GM12878 (cell line): Measurements from ENCODE around the gene SRD5A1. TPM values are rescaled to one million over a fixed set of nuclear protein-coding genes. Genes with fewer than 3 reads are reported as not detected.

Source experiments
- ATAC-seq: fragments of 200-7000 bp; cut with Tn5 transposase; 3 replicates; pipeline ENCODE4 v1.9.1; 2020; ENCODE audit warnings: mild to moderate bottlenecking, moderate library complexity
- BruUV-seq: library from RNA; stranded (reverse); fragments of 400-500 nt; replicated peaks from 2 replicates; lab custom pipeline; 2021; lab: Mats Ljungman, UMichigan
- CTCF ChIA-PET: fragments of 300-600 bp; sonication (Branson Sonifier 250); formaldehyde crosslinking; extraction: SDS; loops from one replicate; lab custom pipeline; 2021; ENCODE audit warnings: inconsistent platforms; lab: Yijun Ruan, JAX
- POLR2A ChIA-PET: fragments of 350-600 bp; formaldehyde crosslinking; extraction: SDS; loops from one replicate; lab custom pipeline; 2021; ENCODE audit warnings: inconsistent platforms; lab: Charles Lee
- RAD21 ChIA-PET: fragments of 300-600 bp; sonication (Branson Sonifier 250); formaldehyde crosslinking; loops from one replicate; lab custom pipeline; 2023; ENCODE audit warnings: antibody characterized with exemption; ENCODE audit not compliant: unreplicated experiment; lab: Charles Lee
- SMC1A ChIA-PET: fragments of 300-600 bp; sonication (Branson Sonifier 250); formaldehyde crosslinking; loops from one replicate; lab custom pipeline; 2023; ENCODE audit not compliant: unreplicated experiment, uncharacterized antibody; lab: Charles Lee
- DNase-seq: peaks from one replicate; pipeline ENCODE4 v3.0.0-alpha.2; 2011; ENCODE audit warnings: low read depth, low spot score
- FAIRE-seq: peaks from 3 replicates; lab custom pipeline; 2011; peaks lifted over from hg19 to GRCh38; lab: Jason Lieb, UNC
- H2AFZ ChIP-seq: 2 replicates; pipeline ENCODE4 v1.6.0; 2011; ENCODE audit warnings: low read depth, low read length, control low read depth; ENCODE audit not compliant: control insufficient read depth
- H3K27ac ChIP-seq: 2 replicates; pipeline ENCODE4 v1.5.1; 2011; ENCODE audit warnings: control low read depth; ENCODE audit not compliant: control insufficient read depth, insufficient read depth
- H3K27me3 ChIP-seq, 2 experiments: replicated peaks in 1 of 2; 2 replicates each; pipeline versions ENCODE4 v1.6.0 to v1.6.1; 2011; ENCODE audit warnings: low read length in 1 of 2; ENCODE audit not compliant: control insufficient read depth in 2 of 2, insufficient read depth in 2 of 2
- H3K36me3 ChIP-seq, 2 experiments: 2 replicates each; pipeline ENCODE4 v1.5.1; 2011; ENCODE audit warnings: low read length in 1 of 2; ENCODE audit not compliant: control insufficient read depth in 2 of 2, insufficient read depth in 2 of 2
- H3K4me1 ChIP-seq: 2 replicates; pipeline ENCODE4 v1.6.1; 2011; ENCODE audit warnings: mild to moderate bottlenecking, low read length, moderate library complexity, mixed read lengths; ENCODE audit not compliant: control insufficient read depth, insufficient read depth
- H3K4me2 ChIP-seq: 2 replicates; pipeline ENCODE4 v1.6.0; 2011; ENCODE audit warnings: control low read depth; ENCODE audit not compliant: control insufficient read depth, insufficient read depth
- H3K4me3 ChIP-seq: fragments of 200-600 bp; sonication (generic); 2 replicates; pipeline ENCODE4 v1.5.1; 2016
- H3K79me2 ChIP-seq: 2 replicates; pipeline ENCODE4 v1.6.0; 2011; ENCODE audit warnings: low read length; ENCODE audit not compliant: control insufficient read depth, insufficient read depth
- H3K9ac ChIP-seq: 2 replicates; pipeline ENCODE4 v1.8.0; 2011; ENCODE audit warnings: low read length, control low read depth, mixed read lengths; ENCODE audit not compliant: control insufficient read depth, insufficient read depth
- H3K9me3 ChIP-seq: replicated peaks from 3 replicates; pipeline ENCODE4 v1.5.1; 2011; ENCODE audit warnings: mild to moderate bottlenecking, low read length; ENCODE audit not compliant: control insufficient read depth, insufficient read depth
- H4K20me1 ChIP-seq: 2 replicates; pipeline ENCODE4 v1.6.0; 2011; ENCODE audit not compliant: control insufficient read depth, insufficient read depth
- BHLHE40 ChIP-seq, 2 experiments: fragments of 450-650 bp in 1 of 2; IDR thresholded peaks; 2 replicates each; pipeline ENCODE4 v1.6.1; 2011 to 2017; ENCODE audit warnings: low read depth in 2 of 2, borderline replicate concordance in 1 of 2, improper control_type of control experiment in 1 of 2, low read length in 1 of 2, mild to moderate bottlenecking in 1 of 2
- CHD2 ChIP-seq: IDR thresholded peaks from 2 replicates; pipeline ENCODE4 v1.6.1; 2011; ENCODE audit warnings: low read depth, low read length, improper control_type of control experiment, borderline replicate concordance
- CREM ChIP-seq: IDR thresholded peaks from 2 replicates; pipeline ENCODE4 v1.6.1; 2014; ENCODE audit warnings: antibody characterized with exemption, low read depth
- MEF2A ChIP-seq: IDR thresholded peaks from 2 replicates; pipeline ENCODE4 v1.6.1; 2011; ENCODE audit warnings: low read depth, mild to moderate bottlenecking, low read length, moderate library complexity; ENCODE audit not compliant: insufficient read depth
- MYC ChIP-seq: IDR thresholded peaks from 2 replicates; pipeline ENCODE4 v1.6.1; 2011; ENCODE audit warnings: mild to moderate bottlenecking, low read length, moderate library complexity, inconsistent platforms; ENCODE audit not compliant: insufficient read depth, insufficient replicate concordance, insufficient read length, severe bottlenecking
- NBN ChIP-seq: fragments of 450-650 bp; IDR thresholded peaks from 2 replicates; pipeline ENCODE4 v1.6.1; 2016
- NFXL1 ChIP-seq: fragments of 450-650 bp; IDR thresholded peaks from 2 replicates; pipeline ENCODE4 v1.6.1; 2017; ENCODE audit warnings: antibody characterized with exemption, mild to moderate bottlenecking, borderline replicate concordance
- NR2F1 ChIP-seq: fragments of 450-650 bp; conservative IDR thresholded peaks from 2 replicates; pipeline ENCODE4 v1.6.1; 2017; ENCODE audit warnings: mild to moderate bottlenecking
- SMC3 ChIP-seq: IDR thresholded peaks from 2 replicates; pipeline ENCODE4 v1.6.1; 2011; ENCODE audit warnings: low read length, improper control_type of control experiment, borderline replicate concordance
- SP1 ChIP-seq: IDR thresholded peaks from one replicate; pipeline ENCODE4 v1.6.1; 2011; ENCODE audit warnings: low read depth, low read length
- SPI1 ChIP-seq: IDR thresholded peaks from 2 replicates; pipeline ENCODE4 v1.6.1; 2011; ENCODE audit warnings: low read depth, mild to moderate bottlenecking, low read length, moderate library complexity, borderline replicate concordance; ENCODE audit not compliant: insufficient read depth
- SUZ12 ChIP-seq: fragments of 200-600 bp; sonication (generic); IDR thresholded peaks from one replicate; pipeline ENCODE4 v1.6.1; 2018; ENCODE audit warnings: antibody characterized with exemption, mild to moderate bottlenecking; ENCODE audit not compliant: unreplicated experiment
- TBL1XR1 ChIP-seq: IDR thresholded peaks from 2 replicates; pipeline ENCODE4 v1.6.1; 2012; ENCODE audit warnings: low read depth, low read length, improper control_type of control experiment
- TCF3 ChIP-seq: IDR thresholded peaks from 2 replicates; pipeline ENCODE4 v1.6.1; 2012; ENCODE audit warnings: low read depth, mild to moderate bottlenecking, low read length, borderline replicate concordance; ENCODE audit not compliant: insufficient read depth
- YY1 ChIP-seq: IDR thresholded peaks from 2 replicates; pipeline ENCODE4 v1.6.1; 2011; ENCODE audit warnings: low read depth, mild to moderate bottlenecking, low read length
- ZSCAN29 ChIP-seq: fragments of 450-650 bp; IDR thresholded peaks from 2 replicates; pipeline ENCODE4 v1.6.1; 2017; ENCODE audit warnings: mild to moderate bottlenecking, moderate library complexity
- WGBS: methylation state at CpG from one replicate; pipeline ENCODE4 v1.1.6; 2016; ENCODE audit warnings: low lambda C conversion rate; ENCODE audit not compliant: insufficient replicate concordance, insufficient coverage; ENCODE audit errors: missing lambda C conversion rate; 5-methylcytosine and 5-hydroxymethylcytosine counted together
- in situ Hi-C: fragments of 300-500 bp; cut with MboI; formaldehyde crosslinking; loops from 9 replicates; pipeline ENCODE4 v1.14.3; 2018; ENCODE audit warnings: mixed read lengths
- intact Hi-C: fragments of 100-400 bp; cut with micrococcal nuclease; formaldehyde crosslinking; loops from one replicate; pipeline ENCODE4 v1.14.2; 2022; ENCODE audit not compliant: unreplicated experiment
- polyA plus RNA-seq, 11 experiments: library from polyadenylated mRNA; depleted of rRNA in 4 of 11; unstranded in 6 of 11; stranded (reverse) in 5 of 11; fragments of >200 nt; fragmentation: Nextera tagmentation in 4 of 11; fragmentation: Illumina TruSeq in 1 of 11; extraction: Ambion mirVana in 4 of 11; extraction: Trizol in 1 of 11; gene quantifications; 1 replicate in 1 of 11; 2 replicates in 10 of 11; pipeline versions ENCODE4 v1.2.1 to v1.2.3, GENCODE V29; 2011 to 2016; ENCODE audit warnings: inconsistent platforms in 2 of 11, missing spikeins in 2 of 11, low read depth in 1 of 11
- total RNA-seq, 4 experiments: library from RNA; depleted of rRNA in 3 of 4; stranded (reverse); fragments of >200 nt in 3 of 4; fragmentation: Illumina TruSeq in 1 of 4; extraction: Trizol in 1 of 4; gene quantifications; 2 replicates each; pipeline versions ENCODE4 v1.2.1 to v1.2.3, GENCODE V29; 2013 to 2021
- TF ChIP-seq, protein P1 (sequence below): fragments of 450-650 bp; IDR thresholded peaks from 2 replicates; pipeline ENCODE4 v1.6.1; 2017; ENCODE audit warnings: antibody characterized with exemption, mild to moderate bottlenecking, moderate library complexity

The SRD5A1 gene
- total and polyA plus RNA-seq, 10 of the 15 experiments (the other 5 are each of a cell fraction or from before 2014, with no cell fraction given), result 0.76 to 20.1 (median 12.3) TPM

DNA sequence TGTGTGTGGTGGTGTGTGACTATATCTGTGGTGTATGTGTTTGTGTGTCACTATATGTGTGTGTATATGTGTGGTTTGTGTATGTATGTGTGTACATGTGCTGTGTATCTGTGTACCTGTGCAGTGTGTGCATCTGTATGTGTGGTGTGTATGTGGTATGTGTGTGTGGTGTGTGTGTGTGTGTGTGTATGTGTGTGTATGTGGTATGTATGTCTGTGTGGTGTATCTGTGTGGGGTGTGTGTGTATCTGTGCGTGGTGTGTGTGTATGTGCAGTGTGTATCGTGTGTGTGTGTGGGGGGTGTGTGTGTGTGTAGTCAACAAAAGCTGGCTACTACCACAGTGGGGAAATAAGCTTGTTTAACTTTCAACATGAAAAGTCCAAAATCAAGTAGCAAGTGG lies 48.4 kb downstream of the SRD5A1 start:
- peak; percentile 23 for FAIRE-seq
- ChIA-PET CTCF (interaction anchor here (0.6 to 1.0 kb wide), 2 partner anchors 21 to 48 kb away, joined by 3 read pairs; no protein-coding TSS in a partner anchor), SMC1A (no interaction called here), RAD21 (no interaction called here), POLR2A (no interaction called here)
- Histone ChIP-seq H3K4me2 (no peak overlapping the region), H3K9me3 (no peaks in the 10 kb centered on the region; the same call in 2 of the 3 replicates), H3K79me2 (no peaks in the 10 kb centered on the region), H3K27ac (no peak overlapping the region), H2AFZ (no peak overlapping the region), H3K9ac (no peak overlapping the region), H3K36me3 (no peaks in the 10 kb centered on the region), H4K20me1 (no peaks in the 10 kb centered on the region), H3K27me3 (0 out of 4 replicates have a peak, but pooled peaks cover 0 to 2% of the 10 kb centered on the region in 2 experiments), H3K4me3 (no peak overlapping the region), H3K4me1 (no peaks in the 10 kb centered on the region)
- intact Hi-C loops, result no loop called here
- no peak for ATAC-seq
- in situ Hi-C loops, result no loop called here
- no peak for DNase-seq
- WGBS, result 23% methylated on average over 2 of the region's 2 CpGs
- BruUV-seq, result no TSS peak
- TF ChIP-seq SUZ12 (no peak), BHLHE40 (IDR thresholded peaks at IDR 0.05; ENCODE audit: borderline replicate concordance in 1 of 2, low read depth in 2 of 2, low read length in 1 of 2) (no peak), SP1 (no peak), NR2F1 (no peak), TBL1XR1 (no peak), TCF3 (no peak)

DNA sequence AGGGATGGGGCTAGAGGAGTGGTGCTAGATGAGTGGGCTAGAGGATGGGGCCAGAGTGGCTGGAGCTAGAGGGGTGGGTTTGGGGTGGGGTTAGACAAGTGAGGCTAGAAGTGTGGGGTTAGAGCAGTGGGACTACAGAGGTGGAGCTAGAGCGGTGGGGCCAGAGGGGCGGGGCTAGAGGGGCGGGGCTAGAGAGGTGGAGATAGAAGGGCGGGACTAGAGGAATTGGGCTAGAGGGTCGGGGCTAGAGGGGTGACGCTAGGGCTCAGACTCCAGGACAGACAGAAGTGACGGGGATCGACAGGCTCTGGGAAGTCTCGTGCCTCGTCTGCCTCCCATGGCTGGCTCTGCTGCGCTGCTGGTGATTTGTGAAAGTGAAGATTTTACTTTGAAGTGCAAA lies 49.0 kb downstream of the SRD5A1 start:
- FAIRE-seq, result no peak
- Histone ChIP-seq H3K79me2 (no peaks in the 10 kb centered on the region), H3K4me3 (no peak overlapping the region), H3K4me1 (no peaks in the 10 kb centered on the region), H3K36me3 (no peaks in the 10 kb centered on the region), H3K9me3 (no peaks in the 10 kb centered on the region; the same call in 2 of the 3 replicates), H3K27ac (no peak overlapping the region), H3K27me3 (peaks cover 0 to 2% of the 10 kb centered on the region in 2 experiments; a peak in 1 of 4 replicates), H4K20me1 (no peaks in the 10 kb centered on the region), H3K4me2 (no peak overlapping the region), H2AFZ (no peak overlapping the region), H3K9ac (no peak overlapping the region)
- ChIA-PET POLR2A (no interaction called here), RAD21 (no interaction called here), CTCF (interaction anchor here (1.0 kb wide), 1 partner anchor 21 kb away, joined by 3 read pairs; no protein-coding TSS in a partner anchor), SMC1A (interaction anchor here (1.2 to 1.5 kb wide), 2 partner anchors 13 to 62 kb away, joined by 3 to 4 read pairs; no protein-coding TSS in a partner anchor)
- in situ Hi-C loops, result no loop called here
- intact Hi-C loops, result no loop called here
- no peak for ATAC-seq
- 59% methylated on average over 8 of the region's 11 CpGs for WGBS
- BruUV-seq, result no TSS peak
- DNase-seq, result no peak
- TF ChIP-seq SPI1 (no peak), SMC3 (no peak), NFXL1 (no peak), YY1 (no peak), NBN (no peak), MYC (no peak), CHD2 (no peak), BHLHE40 (IDR thresholded peaks at IDR 0.05; ENCODE audit: borderline replicate concordance in 1 of 2, low read depth in 2 of 2, low read length in 1 of 2) (no peak), MEF2A (no peak), ZSCAN29 (no peak), CREM (no peak)
- TF ChIP-seq, protein P1, sequence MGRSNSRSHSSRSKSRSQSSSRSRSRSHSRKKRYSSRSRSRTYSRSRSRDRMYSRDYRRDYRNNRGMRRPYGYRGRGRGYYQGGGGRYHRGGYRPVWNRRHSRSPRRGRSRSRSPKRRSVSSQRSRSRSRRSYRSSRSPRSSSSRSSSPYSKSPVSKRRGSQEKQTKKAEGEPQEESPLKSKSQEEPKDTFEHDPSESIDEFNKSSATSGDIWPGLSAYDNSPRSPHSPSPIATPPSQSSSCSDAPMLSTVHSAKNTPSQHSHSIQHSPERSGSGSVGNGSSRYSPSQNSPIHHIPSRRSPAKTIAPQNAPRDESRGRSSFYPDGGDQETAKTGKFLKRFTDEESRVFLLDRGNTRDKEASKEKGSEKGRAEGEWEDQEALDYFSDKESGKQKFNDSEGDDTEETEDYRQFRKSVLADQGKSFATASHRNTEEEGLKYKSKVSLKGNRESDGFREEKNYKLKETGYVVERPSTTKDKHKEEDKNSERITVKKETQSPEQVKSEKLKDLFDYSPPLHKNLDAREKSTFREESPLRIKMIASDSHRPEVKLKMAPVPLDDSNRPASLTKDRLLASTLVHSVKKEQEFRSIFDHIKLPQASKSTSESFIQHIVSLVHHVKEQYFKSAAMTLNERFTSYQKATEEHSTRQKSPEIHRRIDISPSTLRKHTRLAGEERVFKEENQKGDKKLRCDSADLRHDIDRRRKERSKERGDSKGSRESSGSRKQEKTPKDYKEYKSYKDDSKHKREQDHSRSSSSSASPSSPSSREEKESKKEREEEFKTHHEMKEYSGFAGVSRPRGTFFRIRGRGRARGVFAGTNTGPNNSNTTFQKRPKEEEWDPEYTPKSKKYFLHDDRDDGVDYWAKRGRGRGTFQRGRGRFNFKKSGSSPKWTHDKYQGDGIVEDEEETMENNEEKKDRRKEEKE, result no peak
